ENCODE measurements around the gene STYK1. TPM values are rescaled to one million over a fixed set of nuclear protein-coding genes. Genes with fewer than 3 reads are reported as not detected.

STYK1 gene
- total RNA-seq, 1 donor from 2014 or later: 1.5 TPM

DNA sequence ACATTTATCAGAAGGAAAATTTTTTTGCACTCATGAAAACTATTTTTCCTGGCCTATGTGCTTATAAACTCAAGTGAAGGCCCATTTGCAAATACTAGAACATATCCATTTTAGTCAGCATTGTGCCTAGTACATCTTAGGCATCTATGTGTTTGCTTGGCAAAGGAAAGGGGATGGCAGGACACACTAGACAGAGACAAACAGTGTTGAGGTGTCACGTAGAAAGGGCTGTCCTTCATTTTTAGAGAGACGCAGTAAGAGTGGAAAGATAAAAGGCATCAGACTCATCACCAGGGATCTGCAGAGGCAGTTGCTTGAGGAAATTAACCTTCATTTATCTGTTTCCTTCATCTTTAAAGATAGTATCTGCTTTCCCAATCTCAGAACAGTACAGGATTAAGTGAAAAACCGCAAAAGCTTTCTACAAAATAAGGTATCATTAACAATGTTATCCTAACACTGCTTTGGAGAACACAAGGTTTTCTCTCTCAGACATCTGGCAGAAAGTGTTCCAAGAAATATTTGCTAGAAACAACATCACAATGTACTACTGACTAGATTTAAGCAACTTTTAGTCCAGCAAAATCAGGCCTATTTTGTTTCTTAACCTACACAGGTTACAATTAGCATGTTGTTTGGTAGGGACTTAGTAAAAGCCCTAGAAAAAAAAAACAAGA, 47.3 kb upstream of the STYK1 start:
- no peak for DNase-seq (ENCODE audit: low read depth)
- H3K4me3 ChIP-seq (ENCODE audit: low read depth, low read length): peak overlapping the region; percentile 86
- H3K36me3 ChIP-seq (ENCODE audit: control insufficient read depth, insufficient read depth, low read length): no peaks in the 10 kb centered on the region
- H3K27me3 ChIP-seq (ENCODE audit: control insufficient read depth, insufficient read depth, low read length): no peaks in the 10 kb centered on the region
- TF ChIP-seq, protein P1, sequence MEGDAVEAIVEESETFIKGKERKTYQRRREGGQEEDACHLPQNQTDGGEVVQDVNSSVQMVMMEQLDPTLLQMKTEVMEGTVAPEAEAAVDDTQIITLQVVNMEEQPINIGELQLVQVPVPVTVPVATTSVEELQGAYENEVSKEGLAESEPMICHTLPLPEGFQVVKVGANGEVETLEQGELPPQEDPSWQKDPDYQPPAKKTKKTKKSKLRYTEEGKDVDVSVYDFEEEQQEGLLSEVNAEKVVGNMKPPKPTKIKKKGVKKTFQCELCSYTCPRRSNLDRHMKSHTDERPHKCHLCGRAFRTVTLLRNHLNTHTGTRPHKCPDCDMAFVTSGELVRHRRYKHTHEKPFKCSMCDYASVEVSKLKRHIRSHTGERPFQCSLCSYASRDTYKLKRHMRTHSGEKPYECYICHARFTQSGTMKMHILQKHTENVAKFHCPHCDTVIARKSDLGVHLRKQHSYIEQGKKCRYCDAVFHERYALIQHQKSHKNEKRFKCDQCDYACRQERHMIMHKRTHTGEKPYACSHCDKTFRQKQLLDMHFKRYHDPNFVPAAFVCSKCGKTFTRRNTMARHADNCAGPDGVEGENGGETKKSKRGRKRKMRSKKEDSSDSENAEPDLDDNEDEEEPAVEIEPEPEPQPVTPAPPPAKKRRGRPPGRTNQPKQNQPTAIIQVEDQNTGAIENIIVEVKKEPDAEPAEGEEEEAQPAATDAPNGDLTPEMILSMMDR (IDR thresholded peaks at IDR 0.05; ENCODE audit: insufficient read depth, low read length, poor library complexity, severe bottlenecking): no peak

DNA sequence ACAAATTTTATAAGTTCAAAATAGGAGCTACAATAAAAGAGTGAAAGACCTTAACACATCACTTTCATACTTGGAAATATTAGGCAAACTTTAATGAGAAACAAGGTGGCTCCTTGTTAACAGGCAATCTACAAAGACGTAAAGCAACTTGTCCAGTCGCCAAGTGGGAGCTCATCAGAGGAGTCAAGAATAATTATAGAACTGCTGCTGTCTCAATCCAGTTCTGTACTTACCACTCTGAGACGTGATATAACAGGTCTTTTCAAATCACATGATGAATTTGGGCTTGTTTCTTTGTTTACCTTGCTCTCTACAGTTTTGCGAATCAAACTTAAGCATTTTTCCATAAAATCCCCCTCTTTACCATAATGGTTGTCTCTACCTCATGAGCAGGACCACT, 45.6 kb upstream of the STYK1 start:
- no peaks in the 10 kb centered on the region for H3K36me3 ChIP-seq (ENCODE audit: control insufficient read depth, insufficient read depth, low read length)
- TF ChIP-seq, protein P1 (IDR thresholded peaks at IDR 0.05; ENCODE audit: insufficient read depth, low read length, poor library complexity, severe bottlenecking): no peak
- DNase-seq (ENCODE audit: low read depth): no peak
- H3K27me3 ChIP-seq (ENCODE audit: control insufficient read depth, insufficient read depth, low read length): no peaks in the 10 kb centered on the region
- no peak overlapping the region for H3K4me3 ChIP-seq (ENCODE audit: low read depth, low read length)

DNA sequence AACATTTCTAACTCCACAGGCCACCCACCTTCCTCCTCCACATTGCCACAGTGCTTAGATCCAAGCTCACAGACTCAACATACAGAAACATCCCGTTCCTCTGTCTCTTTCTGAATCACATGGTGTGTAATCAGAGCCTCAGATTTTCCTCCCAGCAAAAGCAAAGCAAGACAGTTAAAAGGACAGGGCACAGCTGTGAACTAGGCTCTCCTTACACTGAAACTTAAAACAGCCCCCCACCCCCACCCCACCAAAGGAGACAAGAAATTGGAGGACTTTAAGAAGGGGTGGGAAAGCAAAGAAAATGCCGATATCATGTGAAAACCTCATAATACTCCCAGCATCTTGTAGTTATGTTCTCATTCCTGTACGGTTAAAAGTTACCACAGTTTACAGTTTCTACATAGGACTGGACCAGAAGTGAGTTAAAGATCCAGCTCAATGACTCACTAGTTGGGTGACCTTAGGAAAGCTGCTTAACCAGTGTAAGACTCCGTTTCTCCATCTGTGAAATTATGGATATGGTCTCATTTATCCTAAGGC, 44.5 kb upstream of the STYK1 start:
- TF ChIP-seq, protein P1 (IDR thresholded peaks at IDR 0.05; ENCODE audit: insufficient read depth, low read length, poor library complexity, severe bottlenecking): no peak
- H3K4me3 ChIP-seq (ENCODE audit: low read depth, low read length): peak overlapping the region; percentile 7
- no peak for DNase-seq (ENCODE audit: low read depth)
- no peaks in the 10 kb centered on the region for H3K36me3 ChIP-seq (ENCODE audit: control insufficient read depth, insufficient read depth, low read length)
- no peaks in the 10 kb centered on the region for H3K27me3 ChIP-seq (ENCODE audit: control insufficient read depth, insufficient read depth, low read length)

DNA sequence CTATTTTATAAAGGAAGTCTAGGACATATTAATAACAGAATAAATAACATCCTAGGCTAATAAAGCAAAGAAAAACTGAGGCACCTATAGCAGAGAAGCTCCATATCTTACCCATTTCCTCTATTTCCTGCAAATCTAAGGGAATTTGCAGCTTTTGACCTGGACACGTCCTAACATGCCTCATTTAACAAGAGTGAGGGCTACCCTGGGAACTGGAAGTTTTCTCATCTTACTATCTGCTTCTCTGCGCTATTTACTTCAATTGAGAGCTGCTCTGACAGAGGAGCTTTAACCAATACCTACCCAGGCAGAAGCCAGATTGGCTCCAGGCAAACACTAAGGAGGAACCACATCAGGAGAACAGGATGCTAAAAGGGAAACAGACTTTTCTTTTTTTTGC, 43.6 kb upstream of the STYK1 start:
- H3K4me3 ChIP-seq (ENCODE audit: low read depth, low read length): no peak overlapping the region
- TF ChIP-seq, protein P1 (IDR thresholded peaks at IDR 0.05; ENCODE audit: insufficient read depth, low read length, poor library complexity, severe bottlenecking): no peak
- H3K27me3 ChIP-seq (ENCODE audit: control insufficient read depth, insufficient read depth, low read length): no peaks in the 10 kb centered on the region
- H3K36me3 ChIP-seq (ENCODE audit: control insufficient read depth, insufficient read depth, low read length): no peaks in the 10 kb centered on the region
- DNase-seq (ENCODE audit: low read depth): no peak

DNA sequence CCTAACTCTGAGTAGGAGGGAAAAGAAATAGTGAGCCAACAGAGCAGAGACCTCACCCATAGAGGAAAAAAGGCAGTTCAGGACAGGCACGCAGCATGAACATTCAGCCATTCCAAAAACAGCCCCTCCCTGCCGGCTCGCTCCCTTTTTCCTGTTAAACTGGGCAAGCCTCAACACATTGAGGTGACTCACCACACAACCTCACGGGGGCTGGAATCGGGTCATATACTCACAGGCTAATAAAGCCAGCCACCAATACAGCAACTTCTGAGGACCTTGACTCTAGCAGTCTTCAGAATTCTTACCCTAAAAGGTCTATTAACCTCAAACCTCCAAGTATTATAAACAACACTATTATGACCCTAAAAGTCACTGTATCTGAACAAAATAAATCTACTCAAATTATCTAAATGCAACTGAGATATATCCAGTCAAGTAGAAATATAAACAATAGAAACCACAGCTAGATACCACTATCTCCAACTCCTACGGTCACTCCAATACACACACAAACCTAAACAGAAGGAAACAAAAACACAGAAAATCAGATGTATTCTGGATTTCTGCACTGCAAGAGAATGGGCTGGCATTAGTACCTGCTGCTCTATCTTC, 43.0 kb upstream of the STYK1 start:
- DNase-seq (ENCODE audit: low read depth): peak; percentile 82
- no peak overlapping the region for H3K4me3 ChIP-seq (ENCODE audit: low read depth, low read length)
- TF ChIP-seq, protein P1 (IDR thresholded peaks at IDR 0.05; ENCODE audit: insufficient read depth, low read length, poor library complexity, severe bottlenecking): no peak

More for the DNA sequence above, 43.0 kb upstream of the STYK1 start:
- Histone ChIP-seq H3K27me3 (ENCODE audit: control insufficient read depth, insufficient read depth, low read length) (no peaks in the 10 kb centered on the region), H3K36me3 (ENCODE audit: control insufficient read depth, insufficient read depth, low read length) (no peaks in the 10 kb centered on the region)
